HL-60 (cell line): Measurements from ENCODE around the gene MROH2A.

Experiments used
- GABPA ChIP-seq: IDR thresholded peaks from 2 replicates; pipeline ENCODE4 v1.6.1; 2012; ENCODE audit warnings: low read depth
- POLR2AphosphoS5 ChIP-seq: IDR thresholded peaks from 2 replicates; pipeline ENCODE4 v1.6.1; 2012; ENCODE audit warnings: low read depth
- TF ChIP-seq, protein P1 (sequence below): IDR thresholded peaks from one replicate; pipeline ENCODE4 v1.5.1; 2011; ENCODE audit warnings: low read length, control low read depth, inconsistent platforms; ENCODE audit not compliant: insufficient read depth
- TF ChIP-seq, protein P2 (sequence below): IDR thresholded peaks from 2 replicates; pipeline ENCODE4 v1.6.1; 2012; ENCODE audit warnings: low read depth; ENCODE audit not compliant: insufficient replicate concordance

DNA sequence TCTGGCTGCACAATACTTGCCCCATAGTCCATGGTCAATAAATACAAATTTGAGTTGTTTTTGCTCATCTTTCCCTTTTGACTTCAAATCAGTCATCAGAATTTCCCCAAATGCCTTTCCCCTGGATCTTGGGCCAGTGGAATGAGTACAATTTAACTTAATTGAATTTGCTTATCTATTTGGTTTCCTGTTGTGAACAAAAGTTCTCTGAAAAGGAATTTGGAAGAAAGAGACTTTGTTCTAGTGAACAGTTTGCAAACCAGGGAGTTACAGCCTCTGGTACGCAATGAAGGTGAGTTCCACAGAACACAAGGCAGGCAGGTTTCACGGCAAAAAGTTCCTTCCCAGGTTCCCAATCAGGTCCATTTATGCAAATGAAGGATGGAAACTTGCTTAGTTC is 19.3 kb upstream of the MROH2A start:
- TF ChIP-seq, protein P1, sequence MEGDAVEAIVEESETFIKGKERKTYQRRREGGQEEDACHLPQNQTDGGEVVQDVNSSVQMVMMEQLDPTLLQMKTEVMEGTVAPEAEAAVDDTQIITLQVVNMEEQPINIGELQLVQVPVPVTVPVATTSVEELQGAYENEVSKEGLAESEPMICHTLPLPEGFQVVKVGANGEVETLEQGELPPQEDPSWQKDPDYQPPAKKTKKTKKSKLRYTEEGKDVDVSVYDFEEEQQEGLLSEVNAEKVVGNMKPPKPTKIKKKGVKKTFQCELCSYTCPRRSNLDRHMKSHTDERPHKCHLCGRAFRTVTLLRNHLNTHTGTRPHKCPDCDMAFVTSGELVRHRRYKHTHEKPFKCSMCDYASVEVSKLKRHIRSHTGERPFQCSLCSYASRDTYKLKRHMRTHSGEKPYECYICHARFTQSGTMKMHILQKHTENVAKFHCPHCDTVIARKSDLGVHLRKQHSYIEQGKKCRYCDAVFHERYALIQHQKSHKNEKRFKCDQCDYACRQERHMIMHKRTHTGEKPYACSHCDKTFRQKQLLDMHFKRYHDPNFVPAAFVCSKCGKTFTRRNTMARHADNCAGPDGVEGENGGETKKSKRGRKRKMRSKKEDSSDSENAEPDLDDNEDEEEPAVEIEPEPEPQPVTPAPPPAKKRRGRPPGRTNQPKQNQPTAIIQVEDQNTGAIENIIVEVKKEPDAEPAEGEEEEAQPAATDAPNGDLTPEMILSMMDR = no peak
- TF ChIP-seq, protein P2, sequence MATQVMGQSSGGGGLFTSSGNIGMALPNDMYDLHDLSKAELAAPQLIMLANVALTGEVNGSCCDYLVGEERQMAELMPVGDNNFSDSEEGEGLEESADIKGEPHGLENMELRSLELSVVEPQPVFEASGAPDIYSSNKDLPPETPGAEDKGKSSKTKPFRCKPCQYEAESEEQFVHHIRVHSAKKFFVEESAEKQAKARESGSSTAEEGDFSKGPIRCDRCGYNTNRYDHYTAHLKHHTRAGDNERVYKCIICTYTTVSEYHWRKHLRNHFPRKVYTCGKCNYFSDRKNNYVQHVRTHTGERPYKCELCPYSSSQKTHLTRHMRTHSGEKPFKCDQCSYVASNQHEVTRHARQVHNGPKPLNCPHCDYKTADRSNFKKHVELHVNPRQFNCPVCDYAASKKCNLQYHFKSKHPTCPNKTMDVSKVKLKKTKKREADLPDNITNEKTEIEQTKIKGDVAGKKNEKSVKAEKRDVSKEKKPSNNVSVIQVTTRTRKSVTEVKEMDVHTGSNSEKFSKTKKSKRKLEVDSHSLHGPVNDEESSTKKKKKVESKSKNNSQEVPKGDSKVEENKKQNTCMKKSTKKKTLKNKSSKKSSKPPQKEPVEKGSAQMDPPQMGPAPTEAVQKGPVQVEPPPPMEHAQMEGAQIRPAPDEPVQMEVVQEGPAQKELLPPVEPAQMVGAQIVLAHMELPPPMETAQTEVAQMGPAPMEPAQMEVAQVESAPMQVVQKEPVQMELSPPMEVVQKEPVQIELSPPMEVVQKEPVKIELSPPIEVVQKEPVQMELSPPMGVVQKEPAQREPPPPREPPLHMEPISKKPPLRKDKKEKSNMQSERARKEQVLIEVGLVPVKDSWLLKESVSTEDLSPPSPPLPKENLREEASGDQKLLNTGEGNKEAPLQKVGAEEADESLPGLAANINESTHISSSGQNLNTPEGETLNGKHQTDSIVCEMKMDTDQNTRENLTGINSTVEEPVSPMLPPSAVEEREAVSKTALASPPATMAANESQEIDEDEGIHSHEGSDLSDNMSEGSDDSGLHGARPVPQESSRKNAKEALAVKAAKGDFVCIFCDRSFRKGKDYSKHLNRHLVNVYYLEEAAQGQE = no peak
- TF ChIP-seq POLR2AphosphoS5 (no peak), GABPA (no peak)
